Ovary (tissue), 9 donors: ENCODE results near the gene CALML5. TPM values are rescaled to one million over a fixed set of nuclear protein-coding genes. Genes with fewer than 3 reads are reported as not detected.
A peak's percentile ranks its signal among the peaks of the same experiment; 100 is the strongest.

Experiments
- DNase-seq, 5 donors: peaks; one replicate each; pipeline ENCODE4 v3.0.0-alpha.2; 2019 to 2020
- H3K27ac ChIP-seq, 2 donors: fragments of 200-600 bp; one replicate each; pipeline versions ENCODE4 v1.5.1 to v1.8.0; 2019 to 2022
- H3K27me3 ChIP-seq: fragments of 200-600 bp; one replicate; pipeline ENCODE4 v1.8.0; 2022
- H3K36me3 ChIP-seq: fragments of 200-600 bp; sonication (generic); one replicate; pipeline ENCODE4 v1.5.1; 2019
- H3K4me1 ChIP-seq: one replicate; pipeline ENCODE4 v1.8.1; 2013; ENCODE audit warnings: mild to moderate bottlenecking, moderate library complexity; ENCODE audit not compliant: insufficient read depth
- H3K4me3 ChIP-seq: fragments of 200-600 bp; sonication (generic); one replicate; pipeline ENCODE4 v1.5.1; 2017
- H3K9me3 ChIP-seq, 2 donors: fragments of 200-600 bp in 1 of 2; sonication (generic) in 1 of 2; one replicate each; pipeline versions ENCODE4 v1.5.1 to v1.8.1; 2013 to 2019; ENCODE audit warnings: mild to moderate bottlenecking in 1 of 2, moderate library complexity in 1 of 2
- EP300 ChIP-seq: sonication (generic); formaldehyde crosslinking; IDR thresholded peaks from one replicate; pipeline ENCODE4 v1.6.1; 2017; ENCODE audit warnings: antibody characterized with exemption
- POLR2A ChIP-seq: fragments of 450-650 bp; IDR thresholded peaks from one replicate; pipeline ENCODE4 v1.6.1; 2017; ENCODE audit warnings: antibody characterized with exemption, mild to moderate bottlenecking, moderate library complexity
- WGBS, 3 donors: extraction: QIAGEN DNeasy Blood & Tissue Kit in 1 of 3; methylation state at CpG; one replicate each; pipeline versions ENCODE4 v1.1.5 to v1.1.7; 2013 to 2017; 5-methylcytosine and 5-hydroxymethylcytosine counted together
- intact Hi-C, 4 donors: fragments of 100-400 bp; cut with DNase I; formaldehyde crosslinking; loops; one replicate each; pipeline versions ENCODE4 v1.11.0 to v1.15.1; 2022 to 2023
- polyA plus RNA-seq, 2 donors: library from polyadenylated mRNA; stranded (reverse); fragments of 200-250 nt in 1 of 2; fragments of 350-450 nt in 1 of 2; fragmentation: Illumina TruSeq in 1 of 2; extraction: RNeasy Lipid Tissue Mini Kit (QIAGEN cat#74804) in 1 of 2; gene quantifications; one replicate each; pipeline ENCODE4 v1.2.3, GENCODE V29; 2013 to 2014
- total RNA-seq, 7 donors: library from RNA; depleted of rRNA in 2 of 7; stranded (reverse); fragments of >200 nt in 2 of 7; fragmentation: NEBNext Ultra II Directional in 3 of 7; extraction: Animal tissue kit (Norgen Biotek cat#: 25700) in 3 of 7; gene quantifications; one replicate each; pipeline versions ENCODE4 v1.1.0 to v1.2.4, GENCODE V29; 2016 to 2023
- TF ChIP-seq, protein P1 (sequence below), 3 donors: fragments of 450-650 bp in 2 of 3; fragments of 200-600 bp in 1 of 3; IDR thresholded peaks; one replicate each; pipeline versions ENCODE4 v1.5.1 to v1.8.0; 2016 to 2022; ENCODE audit warnings: antibody characterized with exemption in 3 of 3, mild to moderate bottlenecking in 1 of 3
- donor health status: DM: no; HTN: no; CAD: no; lungs with moderate emphysema.
- donor health status: DM: no; HTN: no; CAD: no.
- donor health status: Bipolar disorder and iron deficiency.
- donor health status: DM: yes; HTN: yes; CAD: no.
- donor health status: DM: no; HTN: no; CAD: no.
- donor health status: DM: yes; HTN: yes; CAD: no.

The CALML5 gene
- total and polyA plus RNA-seq, 9 donors: 1.7 TPM; not detected in 8

- Histone ChIP-seq H3K27ac (no peak overlapping the region), H3K27me3 (no peaks in the 10 kb centered on the region), H3K4me3 (no peak overlapping the region), H3K4me1 (no peaks in the 10 kb centered on the region), H3K9me3 (no peaks in the 10 kb centered on the region), H3K36me3 (no peaks in the 10 kb centered on the region)
- no peak for DNase-seq
- WGBS, 3 donors: 67 to 78% (median 71%) methylated on average over 4 of the region's 4 CpGs
- TF ChIP-seq, protein P1, sequence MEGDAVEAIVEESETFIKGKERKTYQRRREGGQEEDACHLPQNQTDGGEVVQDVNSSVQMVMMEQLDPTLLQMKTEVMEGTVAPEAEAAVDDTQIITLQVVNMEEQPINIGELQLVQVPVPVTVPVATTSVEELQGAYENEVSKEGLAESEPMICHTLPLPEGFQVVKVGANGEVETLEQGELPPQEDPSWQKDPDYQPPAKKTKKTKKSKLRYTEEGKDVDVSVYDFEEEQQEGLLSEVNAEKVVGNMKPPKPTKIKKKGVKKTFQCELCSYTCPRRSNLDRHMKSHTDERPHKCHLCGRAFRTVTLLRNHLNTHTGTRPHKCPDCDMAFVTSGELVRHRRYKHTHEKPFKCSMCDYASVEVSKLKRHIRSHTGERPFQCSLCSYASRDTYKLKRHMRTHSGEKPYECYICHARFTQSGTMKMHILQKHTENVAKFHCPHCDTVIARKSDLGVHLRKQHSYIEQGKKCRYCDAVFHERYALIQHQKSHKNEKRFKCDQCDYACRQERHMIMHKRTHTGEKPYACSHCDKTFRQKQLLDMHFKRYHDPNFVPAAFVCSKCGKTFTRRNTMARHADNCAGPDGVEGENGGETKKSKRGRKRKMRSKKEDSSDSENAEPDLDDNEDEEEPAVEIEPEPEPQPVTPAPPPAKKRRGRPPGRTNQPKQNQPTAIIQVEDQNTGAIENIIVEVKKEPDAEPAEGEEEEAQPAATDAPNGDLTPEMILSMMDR (IDR thresholded peaks at IDR 0.05): no peak
- TF ChIP-seq EP300: no peak
- TF ChIP-seq POLR2A: no peak
- intact Hi-C loops: loop anchor here in 1 of 4 donors (10.0 kb wide), 1 partner anchor 94 kb away; no protein-coding TSS in a partner anchor
Measured at GRCh38 chr10:5450605-5451384, 48.6 kb downstream of the CALML5 start.

DNA sequence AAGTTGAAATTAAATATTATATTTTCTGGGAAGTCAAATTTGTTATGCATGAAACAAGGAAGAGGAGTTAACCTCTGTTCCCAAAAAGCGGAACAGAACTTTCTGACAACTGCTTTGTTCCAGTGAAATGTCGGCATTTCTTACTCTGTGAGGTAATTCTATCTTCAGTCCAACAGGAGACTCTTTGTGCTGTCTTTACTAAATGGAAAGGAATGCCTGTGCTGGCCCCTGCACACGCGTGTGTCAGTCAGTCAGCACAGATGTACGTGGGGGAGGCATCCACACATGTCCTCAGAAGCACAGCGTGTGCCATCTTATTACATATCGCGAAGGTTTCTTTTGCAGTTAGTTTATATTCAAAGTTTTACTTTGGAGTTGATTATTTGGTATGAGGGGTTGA lies 49.5 kb downstream of the CALML5 start:
- H3K27me3 ChIP-seq: no peaks in the 10 kb centered on the region
- peak overlapping the region in 1 of 2 donors; percentile 38 for H3K27ac ChIP-seq
- H3K36me3 ChIP-seq: no peaks in the 10 kb centered on the region
- peak in 2 of 5 donors; percentile 39 to 50 for DNase-seq
- H3K4me3 ChIP-seq: peak overlapping the region; percentile 19
- H3K4me1 ChIP-seq: no peaks in the 10 kb centered on the region
- intact Hi-C loops: loop anchor here in 3 of 4 donors (5.0 to 10.0 kb wide), 3 partner anchors 95 to 425 kb away; no protein-coding TSS in a partner anchor
- WGBS, 3 donors: 3 to 4% (median 3%) methylated on average over 8 of the region's 8 CpGs
- TF ChIP-seq POLR2A (no peak), EP300 (no peak)
- TF ChIP-seq, protein P1 (IDR thresholded peaks at IDR 0.05): no peak
- no peaks in the 10 kb centered on the region for H3K9me3 ChIP-seq

DNA sequence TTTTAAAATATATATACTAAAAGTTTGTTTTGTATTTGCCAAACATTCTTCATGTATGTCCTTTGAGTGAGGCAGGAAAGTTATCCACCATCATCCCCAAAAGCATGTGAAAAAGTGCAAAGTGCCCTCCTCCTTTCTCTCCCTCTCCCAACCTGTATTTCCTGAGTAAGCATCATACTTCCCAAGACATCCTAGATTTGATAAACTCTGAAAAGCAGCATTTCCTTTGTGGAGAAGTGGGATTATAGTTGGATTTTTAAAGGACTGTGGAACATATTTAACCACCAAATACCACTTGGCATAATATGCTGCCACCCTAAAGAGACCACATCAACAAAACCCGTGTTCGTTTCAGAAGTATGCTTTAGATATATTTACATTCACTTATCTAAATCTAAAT lies 50.1 kb downstream of the CALML5 start:
- Histone ChIP-seq H3K9me3 (no peaks in the 10 kb centered on the region), H3K4me1 (no peaks in the 10 kb centered on the region), H3K27me3 (no peaks in the 10 kb centered on the region), H3K36me3 (no peaks in the 10 kb centered on the region), H3K27ac (peak overlapping the region in 1 of 2 donors; percentile 38), H3K4me3 (peak overlapping the region; percentile 10)
- WGBS, 3 donors: 11 to 25% (median 25%) methylated on average over 2 of the region's 2 CpGs
- no peak for TF ChIP-seq EP300
- TF ChIP-seq, protein P1 (IDR thresholded peaks at IDR 0.05): no peak
- TF ChIP-seq POLR2A: no peak
- DNase-seq: no peak
- intact Hi-C loops: loop anchor here in 3 of 4 donors (5.0 to 10.0 kb wide), 2 partner anchors 173 to 426 kb away; no protein-coding TSS in a partner anchor

Other genes with a start within 250 kb of the CALML5 start
- not detected for gene UCN3, start 134.6 kb downstream of the CALML5 start, total RNA-seq
- not detected for gene UCN3, start 134.6 kb downstream of the CALML5 start, polyA plus RNA-seq
- under 1 TPM in 3 of 7 donors, not detected in 4; 0.15 to 0.34 (median 0.15) TPM for gene TUBAL3, start 94.7 kb downstream of the CALML5 start, total RNA-seq
- not detected for gene TUBAL3, start 94.7 kb downstream of the CALML5 start, polyA plus RNA-seq
- gene NET1, start 87.0 kb downstream of the CALML5 start, total RNA-seq: 10 to 100 TPM; 31.0 to 79.2 (median 60.4) TPM
- 10 to 100 TPM; 40.1 to 51.0 TPM for gene NET1, start 87.0 kb downstream of the CALML5 start, polyA plus RNA-seq
- 1 to 10 TPM in 1 of 7 donors, not detected in 6; 1.5 TPM for gene CALML3, start 25.4 kb upstream of the CALML5 start, total RNA-seq
- under 1 TPM in 1 of 2 donors, not detected in 1; 0.02 TPM for gene CALML3, start 25.4 kb upstream of the CALML5 start, polyA plus RNA-seq
- 10 to 100 TPM; 17.9 to 45.6 (median 29.0) TPM for gene ASB13, start 167.0 kb upstream of the CALML5 start, total RNA-seq
- gene ASB13, start 167.0 kb upstream of the CALML5 start, polyA plus RNA-seq: 10 to 100 TPM; 15.0 to 23.2 TPM
- 10 to 100 TPM; 60.8 to 91.2 (median 70.0) TPM for gene TASOR2, start 185.3 kb upstream of the CALML5 start, total RNA-seq
- 10 to 100 TPM in 1 of 2 donors, 1 to 10 TPM in 1; 9.3 to 23.7 TPM for gene TASOR2, start 185.3 kb upstream of the CALML5 start, polyA plus RNA-seq